PC-3 (cell line): ENCODE data around the gene KIF1C.

ENCODE experiments used
- CTCF ChIP-seq: fragments of 300-600 bp; sonication (generic); conservative IDR thresholded peaks from 2 replicates; pipeline ENCODE4 v1.5.1; 2017; ENCODE audit warnings: antibody characterized with exemption, low read depth, mild to moderate bottlenecking, low read length
- EZH2 ChIP-seq: fragments of 300-600 bp; sonication (generic); IDR thresholded peaks from one replicate; pipeline ENCODE4 v1.6.1; 2017; ENCODE audit warnings: antibody characterized with exemption, mild to moderate bottlenecking, low read length; ENCODE audit not compliant: unreplicated experiment
- EZH2phosphoT487 ChIP-seq: fragments of 300-600 bp; sonication (generic); IDR thresholded peaks from 2 replicates; pipeline ENCODE4 v1.6.1; 2018; ENCODE audit warnings: mild to moderate bottlenecking, antibody characterized with exemption, low read length, borderline replicate concordance

DNA sequence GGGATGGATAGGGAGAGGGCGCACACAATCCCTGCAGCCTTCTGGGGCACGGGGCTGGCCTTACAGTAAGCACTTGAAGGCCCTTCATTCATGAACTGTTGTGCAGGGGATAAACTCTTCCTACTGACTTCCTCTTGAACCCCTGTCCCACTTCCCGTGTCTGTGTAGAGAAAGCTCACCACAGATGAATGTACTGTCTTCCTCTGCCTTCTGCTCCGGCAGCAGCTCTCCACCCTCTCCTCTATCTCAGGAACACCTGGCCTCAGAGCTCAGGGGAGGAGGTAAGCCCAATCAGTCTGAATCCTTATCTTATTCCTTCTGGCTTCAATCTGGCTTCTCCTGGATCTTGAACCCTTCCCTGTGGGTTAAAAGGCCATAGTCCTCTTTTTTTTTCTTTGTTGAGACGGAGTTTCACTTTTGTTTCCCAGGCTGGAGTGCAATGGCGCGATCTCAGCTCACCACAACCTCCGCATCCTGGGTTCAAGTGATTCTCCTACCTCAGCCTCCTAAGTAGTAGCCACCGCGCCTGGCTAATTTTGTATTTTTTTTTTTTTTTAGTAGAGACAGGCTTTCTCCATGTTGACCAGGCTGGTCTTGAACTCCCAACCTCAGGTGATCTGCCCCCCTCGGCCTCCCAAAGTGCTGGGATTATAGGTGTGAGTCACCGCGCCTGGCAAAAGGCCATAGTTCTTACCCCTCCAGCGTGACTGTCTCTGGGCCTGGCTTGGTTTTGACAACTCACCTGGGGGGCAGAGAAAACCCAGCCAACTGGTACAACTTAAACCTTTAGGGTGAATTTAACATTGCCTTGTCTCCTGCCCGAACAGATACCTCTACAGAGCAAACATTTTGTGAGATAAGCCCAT, 44.6 kb downstream of the KIF1C start:
- TF ChIP-seq EZH2phosphoT487, result no peak
- TF ChIP-seq CTCF, result no peak
- no peak for TF ChIP-seq EZH2
